GM12878 (cell line): ENCODE data around the gene PRAMEF33. TPM values are rescaled to one million over a fixed set of nuclear protein-coding genes. Genes with fewer than 3 reads are reported as not detected.
"Not testable (repeated sequence)": the region's sequence is repeated elsewhere in the genome, so short reads cannot be mapped to it uniquely, and the experiment has no call there.

Experiments used
- ATAC-seq: fragments of 200-7000 bp; cut with Tn5 transposase; 3 replicates; pipeline ENCODE4 v1.9.1; 2020; ENCODE audit warnings: mild to moderate bottlenecking, moderate library complexity
- BruUV-seq: library from RNA; stranded (reverse); fragments of 400-500 nt; replicated peaks from 2 replicates; lab custom pipeline; 2021; lab: Mats Ljungman, UMichigan
- CTCF ChIA-PET: fragments of 300-600 bp; sonication (Branson Sonifier 250); formaldehyde crosslinking; extraction: SDS; loops from one replicate; lab custom pipeline; 2021; ENCODE audit warnings: inconsistent platforms; lab: Yijun Ruan, JAX
- POLR2A ChIA-PET: fragments of 350-600 bp; formaldehyde crosslinking; extraction: SDS; loops from one replicate; lab custom pipeline; 2021; ENCODE audit warnings: inconsistent platforms; lab: Charles Lee
- RAD21 ChIA-PET: fragments of 300-600 bp; sonication (Branson Sonifier 250); formaldehyde crosslinking; loops from one replicate; lab custom pipeline; 2023; ENCODE audit warnings: antibody characterized with exemption; ENCODE audit not compliant: unreplicated experiment; lab: Charles Lee
- SMC1A ChIA-PET: fragments of 300-600 bp; sonication (Branson Sonifier 250); formaldehyde crosslinking; loops from one replicate; lab custom pipeline; 2023; ENCODE audit not compliant: unreplicated experiment, uncharacterized antibody; lab: Charles Lee
- DNase-seq: peaks from one replicate; pipeline ENCODE4 v3.0.0-alpha.2; 2011; ENCODE audit warnings: low read depth, low spot score
- FAIRE-seq: peaks from 3 replicates; lab custom pipeline; 2011; peaks lifted over from hg19 to GRCh38; lab: Jason Lieb, UNC
- H2AFZ ChIP-seq: 2 replicates; pipeline ENCODE4 v1.6.0; 2011; ENCODE audit warnings: low read depth, low read length, control low read depth; ENCODE audit not compliant: control insufficient read depth
- H3K27ac ChIP-seq: 2 replicates; pipeline ENCODE4 v1.5.1; 2011; ENCODE audit warnings: control low read depth; ENCODE audit not compliant: control insufficient read depth, insufficient read depth
- H3K27me3 ChIP-seq, 2 experiments: replicated peaks in 1 of 2; 2 replicates each; pipeline versions ENCODE4 v1.6.0 to v1.6.1; 2011; ENCODE audit warnings: low read length in 1 of 2; ENCODE audit not compliant: control insufficient read depth in 2 of 2, insufficient read depth in 2 of 2
- H3K36me3 ChIP-seq, 2 experiments: 2 replicates each; pipeline ENCODE4 v1.5.1; 2011; ENCODE audit warnings: low read length in 1 of 2; ENCODE audit not compliant: control insufficient read depth in 2 of 2, insufficient read depth in 2 of 2
- H3K4me1 ChIP-seq: 2 replicates; pipeline ENCODE4 v1.6.1; 2011; ENCODE audit warnings: mild to moderate bottlenecking, low read length, moderate library complexity, mixed read lengths; ENCODE audit not compliant: control insufficient read depth, insufficient read depth
- H3K4me2 ChIP-seq: 2 replicates; pipeline ENCODE4 v1.6.0; 2011; ENCODE audit warnings: control low read depth; ENCODE audit not compliant: control insufficient read depth, insufficient read depth
- H3K4me3 ChIP-seq: fragments of 200-600 bp; sonication (generic); 2 replicates; pipeline ENCODE4 v1.5.1; 2016
- H3K79me2 ChIP-seq: 2 replicates; pipeline ENCODE4 v1.6.0; 2011; ENCODE audit warnings: low read length; ENCODE audit not compliant: control insufficient read depth, insufficient read depth
- H3K9ac ChIP-seq: 2 replicates; pipeline ENCODE4 v1.8.0; 2011; ENCODE audit warnings: low read length, control low read depth, mixed read lengths; ENCODE audit not compliant: control insufficient read depth, insufficient read depth
- H3K9me3 ChIP-seq: replicated peaks from 3 replicates; pipeline ENCODE4 v1.5.1; 2011; ENCODE audit warnings: mild to moderate bottlenecking, low read length; ENCODE audit not compliant: control insufficient read depth, insufficient read depth
- H4K20me1 ChIP-seq: 2 replicates; pipeline ENCODE4 v1.6.0; 2011; ENCODE audit not compliant: control insufficient read depth, insufficient read depth
- WGBS: methylation state at CpG from one replicate; pipeline ENCODE4 v1.1.6; 2016; ENCODE audit warnings: low lambda C conversion rate; ENCODE audit not compliant: insufficient replicate concordance, insufficient coverage; ENCODE audit errors: missing lambda C conversion rate; 5-methylcytosine and 5-hydroxymethylcytosine counted together
- in situ Hi-C: fragments of 300-500 bp; cut with MboI; formaldehyde crosslinking; loops from 9 replicates; pipeline ENCODE4 v1.14.3; 2018; ENCODE audit warnings: mixed read lengths
- intact Hi-C: fragments of 100-400 bp; cut with micrococcal nuclease; formaldehyde crosslinking; loops from one replicate; pipeline ENCODE4 v1.14.2; 2022; ENCODE audit not compliant: unreplicated experiment
- polyA plus RNA-seq, 11 experiments: library from polyadenylated mRNA; depleted of rRNA in 4 of 11; unstranded in 6 of 11; stranded (reverse) in 5 of 11; fragments of >200 nt; fragmentation: Nextera tagmentation in 4 of 11; fragmentation: Illumina TruSeq in 1 of 11; extraction: Ambion mirVana in 4 of 11; extraction: Trizol in 1 of 11; gene quantifications; 1 replicate in 1 of 11; 2 replicates in 10 of 11; pipeline versions ENCODE4 v1.2.1 to v1.2.3, GENCODE V29; 2011 to 2016; ENCODE audit warnings: inconsistent platforms in 2 of 11, missing spikeins in 2 of 11, low read depth in 1 of 11
- total RNA-seq, 4 experiments: library from RNA; depleted of rRNA in 3 of 4; stranded (reverse); fragments of >200 nt in 3 of 4; fragmentation: Illumina TruSeq in 1 of 4; extraction: Trizol in 1 of 4; gene quantifications; 2 replicates each; pipeline versions ENCODE4 v1.2.1 to v1.2.3, GENCODE V29; 2013 to 2021

PRAMEF33 gene
- total and polyA plus RNA-seq, 10 of the 15 experiments (the other 5 are each of a cell fraction or from before 2014, with no cell fraction given) = not detected

- in situ Hi-C loops, H3K4me2 ChIP-seq, H2AFZ ChIP-seq, FAIRE-seq, H3K79me2 ChIP-seq, H3K4me1 ChIP-seq, CTCF ChIA-PET, H3K27me3 ChIP-seq, H3K4me3 ChIP-seq, ATAC-seq, H4K20me1 ChIP-seq, POLR2A ChIA-PET, H3K9me3 ChIP-seq, DNase-seq, intact Hi-C loops, SMC1A ChIA-PET, H3K9ac ChIP-seq, RAD21 ChIA-PET, H3K27ac ChIP-seq, H3K36me3 ChIP-seq, BruUV-seq: not testable (repeated sequence)
- 0% methylated on average over 1 of the region's 4 CpGs for WGBS
Measured at GRCh38 chr1:13315281-13315680, 11.9 kb downstream of the PRAMEF33 start, which contains the start of gene PRAMEF15. PRAMEF15 (plus strand) TSS chr1:13315581; CDS start chr1:13318408, 2,827 bp downstream.

GRCh38 chr1:13342496-13342895, 39.2 kb downstream of the PRAMEF33 start:
- BruUV-seq, FAIRE-seq, DNase-seq, H3K36me3 ChIP-seq, H4K20me1 ChIP-seq, ATAC-seq, H2AFZ ChIP-seq, in situ Hi-C loops, H3K79me2 ChIP-seq, POLR2A ChIA-PET, intact Hi-C loops, H3K4me1 ChIP-seq, H3K4me3 ChIP-seq, H3K9ac ChIP-seq, RAD21 ChIA-PET, H3K4me2 ChIP-seq, H3K27ac ChIP-seq, H3K9me3 ChIP-seq, CTCF ChIA-PET, H3K27me3 ChIP-seq, SMC1A ChIA-PET: not testable (repeated sequence)
- 3% methylated on average over 8 of the region's 8 CpGs for WGBS

- ATAC-seq, RAD21 ChIA-PET, BruUV-seq, H3K4me3 ChIP-seq, in situ Hi-C loops, intact Hi-C loops, SMC1A ChIA-PET, H4K20me1 ChIP-seq, CTCF ChIA-PET, H3K4me1 ChIP-seq, H2AFZ ChIP-seq, POLR2A ChIA-PET, H3K36me3 ChIP-seq, H3K4me2 ChIP-seq, H3K79me2 ChIP-seq, DNase-seq, FAIRE-seq, H3K27me3 ChIP-seq, H3K27ac ChIP-seq, H3K9ac ChIP-seq, H3K9me3 ChIP-seq: not testable (repeated sequence)
- 15% methylated on average over 7 of the region's 7 CpGs for WGBS
Measured at GRCh38 chr1:13347034-13347433, 43.7 kb downstream of the PRAMEF33 start, which contains the start of gene PRAMEF14. PRAMEF14 (minus strand) TSS chr1:13347134; CDS start chr1:13345314, 1,820 bp downstream.

GRCh38 chr1:13353476-13353875, 50.1 kb downstream of the PRAMEF33 start:
- ATAC-seq, POLR2A ChIA-PET, H3K27me3 ChIP-seq, CTCF ChIA-PET, RAD21 ChIA-PET, intact Hi-C loops, H3K27ac ChIP-seq, H2AFZ ChIP-seq, in situ Hi-C loops, BruUV-seq, H3K9ac ChIP-seq, DNase-seq, H4K20me1 ChIP-seq, H3K4me1 ChIP-seq, H3K79me2 ChIP-seq, H3K9me3 ChIP-seq, SMC1A ChIA-PET, H3K4me2 ChIP-seq, H3K36me3 ChIP-seq, H3K4me3 ChIP-seq, FAIRE-seq: not testable (repeated sequence)
- WGBS = 55% methylated on average over 7 of the region's 8 CpGs
